ENCODE results near the gene TFCP2L1. TPM values are rescaled to one million over a fixed set of nuclear protein-coding genes. Genes with fewer than 3 reads are reported as not detected.

Gene TFCP2L1
- total and polyA plus RNA-seq, 2 experiments from 2014 or later, result 0.94 to 6.4 TPM

- no peak for TF ChIP-seq ZNF462 (CRISPR knock-in tag; IDR thresholded peaks at IDR 0.05)
- TF ChIP-seq, protein P1, sequence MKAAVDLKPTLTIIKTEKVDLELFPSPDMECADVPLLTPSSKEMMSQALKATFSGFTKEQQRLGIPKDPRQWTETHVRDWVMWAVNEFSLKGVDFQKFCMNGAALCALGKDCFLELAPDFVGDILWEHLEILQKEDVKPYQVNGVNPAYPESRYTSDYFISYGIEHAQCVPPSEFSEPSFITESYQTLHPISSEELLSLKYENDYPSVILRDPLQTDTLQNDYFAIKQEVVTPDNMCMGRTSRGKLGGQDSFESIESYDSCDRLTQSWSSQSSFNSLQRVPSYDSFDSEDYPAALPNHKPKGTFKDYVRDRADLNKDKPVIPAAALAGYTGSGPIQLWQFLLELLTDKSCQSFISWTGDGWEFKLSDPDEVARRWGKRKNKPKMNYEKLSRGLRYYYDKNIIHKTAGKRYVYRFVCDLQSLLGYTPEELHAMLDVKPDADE (IDR thresholded peaks at IDR 0.05), result no peak
- no peak for TF ChIP-seq ZNF331 (CRISPR knock-in tag; IDR thresholded peaks at IDR 0.05; ENCODE audit: low read depth)
These were observed 102.5 kb downstream of the TFCP2L1 start (continued) for GRCh38 chr2:121182520-121182919.

DNA sequence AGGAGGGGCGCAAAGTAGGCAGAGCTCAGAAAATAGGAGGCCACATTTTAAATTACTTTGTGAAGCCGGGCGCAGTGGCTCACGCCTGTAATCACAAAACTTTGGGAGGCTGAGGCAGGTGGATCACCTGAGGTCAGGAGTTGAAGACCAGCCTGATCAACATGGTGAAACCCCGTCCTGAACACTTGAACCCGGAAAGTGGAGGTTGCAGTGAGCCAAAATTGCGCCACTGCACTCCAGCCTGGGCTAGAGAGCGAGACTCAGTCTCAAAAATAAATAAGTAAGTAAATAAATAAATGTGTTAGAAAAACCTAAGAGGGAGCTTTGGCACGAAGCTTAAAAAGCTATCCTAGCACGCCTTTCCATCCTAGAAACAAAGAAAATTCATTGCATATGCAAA, 105.5 kb downstream of the TFCP2L1 start:
- Mint-ChIP-seq H3K27me3 (ENCODE audit: insufficient read depth, low read depth, poor library complexity) (peaks cover 2% of the 10 kb centered on the region), H3K4me1 (no peaks in the 10 kb centered on the region), H3K4me3 (no peak overlapping the region), H3K36me3 (ENCODE audit: low read depth) (no peaks in the 10 kb centered on the region), H3K9me3 (no peaks in the 10 kb centered on the region), H3K27ac (no peak overlapping the region)
- H3F3A ChIP-seq (replicated peaks; ENCODE audit: low read depth), result no peaks in the 10 kb centered on the region
- no peak for TF ChIP-seq REST (IDR thresholded peaks at IDR 0.05; ENCODE audit: unreplicated experiment)
- H3K4me2 ChIP-seq, result no peak overlapping the region
- ATAC-seq (no peak), DNase-seq (ENCODE audit: low spot score) (no peak)
- no peak overlapping the region for H3K4me3 ChIP-seq
- no peaks in the 10 kb centered on the region for H3K79me2 ChIP-seq (replicated peaks; ENCODE audit: insufficient read depth)
- H3K27ac ChIP-seq (ENCODE audit: low read depth), result no peak overlapping the region
- peak overlapping the region; percentile 74 for H2AFZ ChIP-seq
- H4K20me1 ChIP-seq (replicated peaks; ENCODE audit: insufficient read depth), result no peaks in the 10 kb centered on the region
- 0 out of 2 replicates have a peak, but pooled peaks cover 4% of the 10 kb centered on the region for H3K4me1 ChIP-seq (ENCODE audit: insufficient read depth)
- H3K36me3 ChIP-seq (ENCODE audit: insufficient read depth), result no peaks in the 10 kb centered on the region
- H3K27me3 ChIP-seq (ENCODE audit: insufficient read depth), result no peaks in the 10 kb centered on the region
- no peaks in the 10 kb centered on the region; the same call in 1 of the 2 replicates for H3K9me2 ChIP-seq (ENCODE audit: insufficient read depth)

Data from GM23338 (cell line).